GM12878 (cell line): ENCODE results near the gene TMEM201. TPM values are rescaled to one million over a fixed set of nuclear protein-coding genes. Genes with fewer than 3 reads are reported as not detected.

Experiments used
- ATAC-seq: fragments of 200-7000 bp; cut with Tn5 transposase; 3 replicates; pipeline ENCODE4 v1.9.1; 2020; ENCODE audit warnings: mild to moderate bottlenecking, moderate library complexity
- BruUV-seq: library from RNA; stranded (reverse); fragments of 400-500 nt; replicated peaks from 2 replicates; lab custom pipeline; 2021; lab: Mats Ljungman, UMichigan
- CTCF ChIA-PET: fragments of 300-600 bp; sonication (Branson Sonifier 250); formaldehyde crosslinking; extraction: SDS; loops from one replicate; lab custom pipeline; 2021; ENCODE audit warnings: inconsistent platforms; lab: Yijun Ruan, JAX
- POLR2A ChIA-PET: fragments of 350-600 bp; formaldehyde crosslinking; extraction: SDS; loops from one replicate; lab custom pipeline; 2021; ENCODE audit warnings: inconsistent platforms; lab: Charles Lee
- RAD21 ChIA-PET: fragments of 300-600 bp; sonication (Branson Sonifier 250); formaldehyde crosslinking; loops from one replicate; lab custom pipeline; 2023; ENCODE audit warnings: antibody characterized with exemption; ENCODE audit not compliant: unreplicated experiment; lab: Charles Lee
- SMC1A ChIA-PET: fragments of 300-600 bp; sonication (Branson Sonifier 250); formaldehyde crosslinking; loops from one replicate; lab custom pipeline; 2023; ENCODE audit not compliant: unreplicated experiment, uncharacterized antibody; lab: Charles Lee
- DNase-seq: peaks from one replicate; pipeline ENCODE4 v3.0.0-alpha.2; 2011; ENCODE audit warnings: low read depth, low spot score
- FAIRE-seq: peaks from 3 replicates; lab custom pipeline; 2011; peaks lifted over from hg19 to GRCh38; lab: Jason Lieb, UNC
- H2AFZ ChIP-seq: 2 replicates; pipeline ENCODE4 v1.6.0; 2011; ENCODE audit warnings: low read depth, low read length, control low read depth; ENCODE audit not compliant: control insufficient read depth
- H3K27ac ChIP-seq: 2 replicates; pipeline ENCODE4 v1.5.1; 2011; ENCODE audit warnings: control low read depth; ENCODE audit not compliant: control insufficient read depth, insufficient read depth
- H3K27me3 ChIP-seq, 2 experiments: replicated peaks in 1 of 2; 2 replicates each; pipeline versions ENCODE4 v1.6.0 to v1.6.1; 2011; ENCODE audit warnings: low read length in 1 of 2; ENCODE audit not compliant: control insufficient read depth in 2 of 2, insufficient read depth in 2 of 2
- H3K36me3 ChIP-seq, 2 experiments: 2 replicates each; pipeline ENCODE4 v1.5.1; 2011; ENCODE audit warnings: low read length in 1 of 2; ENCODE audit not compliant: control insufficient read depth in 2 of 2, insufficient read depth in 2 of 2
- H3K4me1 ChIP-seq: 2 replicates; pipeline ENCODE4 v1.6.1; 2011; ENCODE audit warnings: mild to moderate bottlenecking, low read length, moderate library complexity, mixed read lengths; ENCODE audit not compliant: control insufficient read depth, insufficient read depth
- H3K4me2 ChIP-seq: 2 replicates; pipeline ENCODE4 v1.6.0; 2011; ENCODE audit warnings: control low read depth; ENCODE audit not compliant: control insufficient read depth, insufficient read depth
- H3K4me3 ChIP-seq: fragments of 200-600 bp; sonication (generic); 2 replicates; pipeline ENCODE4 v1.5.1; 2016
- H3K79me2 ChIP-seq: 2 replicates; pipeline ENCODE4 v1.6.0; 2011; ENCODE audit warnings: low read length; ENCODE audit not compliant: control insufficient read depth, insufficient read depth
- H3K9ac ChIP-seq: 2 replicates; pipeline ENCODE4 v1.8.0; 2011; ENCODE audit warnings: low read length, control low read depth, mixed read lengths; ENCODE audit not compliant: control insufficient read depth, insufficient read depth
- H3K9me3 ChIP-seq: replicated peaks from 3 replicates; pipeline ENCODE4 v1.5.1; 2011; ENCODE audit warnings: mild to moderate bottlenecking, low read length; ENCODE audit not compliant: control insufficient read depth, insufficient read depth
- H4K20me1 ChIP-seq: 2 replicates; pipeline ENCODE4 v1.6.0; 2011; ENCODE audit not compliant: control insufficient read depth, insufficient read depth
- ASH2L ChIP-seq: fragments of 300-600, 200-600 bp; sonication (generic); IDR thresholded peaks from 2 replicates; pipeline ENCODE4 v1.6.1; 2017; ENCODE audit warnings: low read depth, mild to moderate bottlenecking, borderline replicate concordance
- BACH1 ChIP-seq: fragments of 450-650 bp; IDR thresholded peaks from 2 replicates; pipeline ENCODE4 v1.6.1; 2017; ENCODE audit warnings: mild to moderate bottlenecking, borderline replicate concordance
- BCL11A ChIP-seq: IDR thresholded peaks from 2 replicates; pipeline ENCODE4 v1.6.1; 2011; ENCODE audit warnings: low read depth, low read length
- CBX5 ChIP-seq: sonication (generic); IDR thresholded peaks from 2 replicates; pipeline ENCODE4 v1.6.1; 2016; ENCODE audit warnings: low read depth, moderate library complexity, mild to moderate bottlenecking, inconsistent platforms
- CREM ChIP-seq: IDR thresholded peaks from 2 replicates; pipeline ENCODE4 v1.6.1; 2014; ENCODE audit warnings: antibody characterized with exemption, low read depth
- EP300 ChIP-seq, 2 experiments: fragments of 150-350 bp in 1 of 2; IDR thresholded peaks; 2 replicates each; pipeline ENCODE4 v1.6.1; 2011 to 2012; ENCODE audit warnings: low read depth in 2 of 2, low read length in 2 of 2, borderline replicate concordance in 1 of 2, improper control_type of control experiment in 1 of 2, inconsistent platforms in 1 of 2; ENCODE audit not compliant: control insufficient read depth in 1 of 2
- ESRRA ChIP-seq: IDR thresholded peaks from 2 replicates; pipeline ENCODE4 v1.6.1; 2012; ENCODE audit warnings: mild to moderate bottlenecking, low read length, improper control_type of control experiment
- FOS ChIP-seq: IDR thresholded peaks from 3 replicates; pipeline ENCODE4 v1.6.1; 2011; ENCODE audit warnings: borderline replicate concordance; ENCODE audit not compliant: insufficient read length; ENCODE audit errors: extremely low read depth
- HDAC2 ChIP-seq: fragments of 200-600 bp; sonication (generic); IDR thresholded peaks from 2 replicates; pipeline ENCODE4 v1.6.1; 2017
- POLR2A ChIP-seq: IDR thresholded peaks from 2 replicates; pipeline ENCODE4 v1.6.1; 2011; ENCODE audit warnings: low read depth, mild to moderate bottlenecking, low read length
- SUPT20H ChIP-seq: IDR thresholded peaks from 2 replicates; pipeline ENCODE4 v1.6.1; 2011; ENCODE audit warnings: low read depth, mild to moderate bottlenecking, low read length, moderate library complexity, borderline replicate concordance; ENCODE audit not compliant: control insufficient read depth
- TARDBP ChIP-seq: IDR thresholded peaks from 2 replicates; pipeline ENCODE4 v1.6.1; 2016; ENCODE audit warnings: borderline replicate concordance
- TBL1XR1 ChIP-seq: IDR thresholded peaks from 2 replicates; pipeline ENCODE4 v1.6.1; 2012; ENCODE audit warnings: low read depth, low read length, improper control_type of control experiment
- ZNF384 ChIP-seq: IDR thresholded peaks from 2 replicates; pipeline ENCODE4 v1.6.1; 2012; ENCODE audit warnings: low read depth, mild to moderate bottlenecking, low read length, improper control_type of control experiment, borderline replicate concordance
- WGBS: methylation state at CpG from one replicate; pipeline ENCODE4 v1.1.6; 2016; ENCODE audit warnings: low lambda C conversion rate; ENCODE audit not compliant: insufficient replicate concordance, insufficient coverage; ENCODE audit errors: missing lambda C conversion rate; 5-methylcytosine and 5-hydroxymethylcytosine counted together
- in situ Hi-C: fragments of 300-500 bp; cut with MboI; formaldehyde crosslinking; loops from 9 replicates; pipeline ENCODE4 v1.14.3; 2018; ENCODE audit warnings: mixed read lengths
- intact Hi-C: fragments of 100-400 bp; cut with micrococcal nuclease; formaldehyde crosslinking; loops from one replicate; pipeline ENCODE4 v1.14.2; 2022; ENCODE audit not compliant: unreplicated experiment
- polyA plus RNA-seq, 11 experiments: library from polyadenylated mRNA; depleted of rRNA in 4 of 11; unstranded in 6 of 11; stranded (reverse) in 5 of 11; fragments of >200 nt; fragmentation: Nextera tagmentation in 4 of 11; fragmentation: Illumina TruSeq in 1 of 11; extraction: Ambion mirVana in 4 of 11; extraction: Trizol in 1 of 11; gene quantifications; 1 replicate in 1 of 11; 2 replicates in 10 of 11; pipeline versions ENCODE4 v1.2.1 to v1.2.3, GENCODE V29; 2011 to 2016; ENCODE audit warnings: inconsistent platforms in 2 of 11, missing spikeins in 2 of 11, low read depth in 1 of 11
- total RNA-seq, 4 experiments: library from RNA; depleted of rRNA in 3 of 4; stranded (reverse); fragments of >200 nt in 3 of 4; fragmentation: Illumina TruSeq in 1 of 4; extraction: Trizol in 1 of 4; gene quantifications; 2 replicates each; pipeline versions ENCODE4 v1.2.1 to v1.2.3, GENCODE V29; 2013 to 2021
- TF ChIP-seq, protein P1 (sequence below): IDR thresholded peaks from 2 replicates; pipeline ENCODE4 v1.6.1; 2011; ENCODE audit warnings: borderline replicate concordance, low read depth, mild to moderate bottlenecking, moderate library complexity, low read length; ENCODE audit not compliant: insufficient read depth, poor library complexity, severe bottlenecking
- TF ChIP-seq, protein P2 (sequence below): IDR thresholded peaks from 2 replicates; pipeline ENCODE4 v1.6.1; 2012; ENCODE audit warnings: low read depth, low read length, improper control_type of control experiment
- TF ChIP-seq, protein P3 (sequence below): fragments of 450-650 bp; IDR thresholded peaks from 2 replicates; pipeline ENCODE4 v1.6.1; 2017; ENCODE audit warnings: mild to moderate bottlenecking, moderate library complexity

TMEM201 gene
- total and polyA plus RNA-seq, 10 of the 15 experiments (the other 5 are each of a cell fraction or from before 2014, with no cell fraction given) = 0.13 to 26.6 (median 6.1) TPM

DNA sequence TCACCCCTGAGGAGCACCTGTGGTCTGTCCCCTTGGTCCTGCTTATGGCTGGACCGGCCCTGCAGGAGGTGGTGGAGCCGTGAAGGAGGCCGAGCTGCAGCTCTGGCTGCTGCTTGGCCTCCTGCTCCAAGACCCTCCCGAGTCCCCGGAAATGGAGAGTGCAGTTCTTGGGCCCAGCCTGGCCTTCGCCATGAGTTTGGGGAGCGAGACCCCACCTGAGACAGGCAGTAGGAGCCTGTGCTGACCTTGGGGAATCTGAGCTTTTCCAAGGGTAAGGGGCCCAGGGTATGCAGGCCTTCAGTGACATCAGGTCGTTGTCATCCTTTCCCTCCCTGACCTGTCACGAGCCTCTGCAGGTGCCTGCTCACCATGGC is 14.1 kb downstream of the TMEM201 start (continued):
- TF ChIP-seq EP300 (IDR thresholded peaks at IDR 0.05; ENCODE audit: borderline replicate concordance in 1 of 2, control insufficient read depth in 1 of 2, low read depth in 2 of 2, low read length in 2 of 2) (no peak), HDAC2 (no peak), CBX5 (no peak), ESRRA (no peak), BCL11A (no peak), TARDBP (no peak), SUPT20H (no peak), POLR2A (no peak)
- TF ChIP-seq, protein P1, sequence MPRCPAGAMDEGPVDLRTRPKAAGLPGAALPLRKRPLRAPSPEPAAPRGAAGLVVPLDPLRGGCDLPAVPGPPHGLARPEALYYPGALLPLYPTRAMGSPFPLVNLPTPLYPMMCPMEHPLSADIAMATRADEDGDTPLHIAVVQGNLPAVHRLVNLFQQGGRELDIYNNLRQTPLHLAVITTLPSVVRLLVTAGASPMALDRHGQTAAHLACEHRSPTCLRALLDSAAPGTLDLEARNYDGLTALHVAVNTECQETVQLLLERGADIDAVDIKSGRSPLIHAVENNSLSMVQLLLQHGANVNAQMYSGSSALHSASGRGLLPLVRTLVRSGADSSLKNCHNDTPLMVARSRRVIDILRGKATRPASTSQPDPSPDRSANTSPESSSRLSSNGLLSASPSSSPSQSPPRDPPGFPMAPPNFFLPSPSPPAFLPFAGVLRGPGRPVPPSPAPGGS = no peak

DNA sequence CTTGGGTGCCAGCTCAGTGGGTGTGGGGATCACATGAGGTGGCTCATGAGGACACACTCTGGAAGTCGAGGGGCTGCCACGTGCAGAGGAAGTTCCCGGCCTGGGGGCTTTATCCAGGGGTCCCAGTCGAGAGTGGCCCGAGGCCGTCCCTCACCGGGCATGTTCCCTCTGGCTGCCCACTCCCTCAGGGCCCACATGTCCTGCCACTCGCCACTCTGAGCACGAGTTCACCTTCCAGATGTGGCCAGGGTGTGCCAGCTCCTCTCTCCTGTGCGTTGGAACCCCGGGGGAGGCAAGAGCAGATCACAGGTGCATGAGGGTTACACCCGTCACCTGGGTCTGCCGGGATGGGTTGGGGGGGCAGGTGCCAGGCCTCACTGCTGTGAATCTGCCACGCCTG is 14.6 kb downstream of the TMEM201 start:
- ChIA-PET POLR2A (no interaction called here), SMC1A (no interaction called here), CTCF (no interaction called here), RAD21 (no interaction called here)
- no peak for DNase-seq
- no peak overlapping the region for H3K27ac ChIP-seq
- no peak overlapping the region for H3K4me3 ChIP-seq
- no peak for ATAC-seq
- no peaks in the 10 kb centered on the region for H3K27me3 ChIP-seq
- in situ Hi-C loops (no loop called here), intact Hi-C loops (no loop called here)
- no peak overlapping the region for H2AFZ ChIP-seq
- H3K4me2 ChIP-seq = no peak overlapping the region
- no TSS peak for BruUV-seq
- no peak for TF ChIP-seq ASH2L
- TF ChIP-seq CREM = no peak
- TF ChIP-seq ZNF384 = no peak
- TF ChIP-seq, protein P2, sequence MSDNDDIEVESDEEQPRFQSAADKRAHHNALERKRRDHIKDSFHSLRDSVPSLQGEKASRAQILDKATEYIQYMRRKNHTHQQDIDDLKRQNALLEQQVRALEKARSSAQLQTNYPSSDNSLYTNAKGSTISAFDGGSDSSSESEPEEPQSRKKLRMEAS = no peak
- TF ChIP-seq, protein P3, sequence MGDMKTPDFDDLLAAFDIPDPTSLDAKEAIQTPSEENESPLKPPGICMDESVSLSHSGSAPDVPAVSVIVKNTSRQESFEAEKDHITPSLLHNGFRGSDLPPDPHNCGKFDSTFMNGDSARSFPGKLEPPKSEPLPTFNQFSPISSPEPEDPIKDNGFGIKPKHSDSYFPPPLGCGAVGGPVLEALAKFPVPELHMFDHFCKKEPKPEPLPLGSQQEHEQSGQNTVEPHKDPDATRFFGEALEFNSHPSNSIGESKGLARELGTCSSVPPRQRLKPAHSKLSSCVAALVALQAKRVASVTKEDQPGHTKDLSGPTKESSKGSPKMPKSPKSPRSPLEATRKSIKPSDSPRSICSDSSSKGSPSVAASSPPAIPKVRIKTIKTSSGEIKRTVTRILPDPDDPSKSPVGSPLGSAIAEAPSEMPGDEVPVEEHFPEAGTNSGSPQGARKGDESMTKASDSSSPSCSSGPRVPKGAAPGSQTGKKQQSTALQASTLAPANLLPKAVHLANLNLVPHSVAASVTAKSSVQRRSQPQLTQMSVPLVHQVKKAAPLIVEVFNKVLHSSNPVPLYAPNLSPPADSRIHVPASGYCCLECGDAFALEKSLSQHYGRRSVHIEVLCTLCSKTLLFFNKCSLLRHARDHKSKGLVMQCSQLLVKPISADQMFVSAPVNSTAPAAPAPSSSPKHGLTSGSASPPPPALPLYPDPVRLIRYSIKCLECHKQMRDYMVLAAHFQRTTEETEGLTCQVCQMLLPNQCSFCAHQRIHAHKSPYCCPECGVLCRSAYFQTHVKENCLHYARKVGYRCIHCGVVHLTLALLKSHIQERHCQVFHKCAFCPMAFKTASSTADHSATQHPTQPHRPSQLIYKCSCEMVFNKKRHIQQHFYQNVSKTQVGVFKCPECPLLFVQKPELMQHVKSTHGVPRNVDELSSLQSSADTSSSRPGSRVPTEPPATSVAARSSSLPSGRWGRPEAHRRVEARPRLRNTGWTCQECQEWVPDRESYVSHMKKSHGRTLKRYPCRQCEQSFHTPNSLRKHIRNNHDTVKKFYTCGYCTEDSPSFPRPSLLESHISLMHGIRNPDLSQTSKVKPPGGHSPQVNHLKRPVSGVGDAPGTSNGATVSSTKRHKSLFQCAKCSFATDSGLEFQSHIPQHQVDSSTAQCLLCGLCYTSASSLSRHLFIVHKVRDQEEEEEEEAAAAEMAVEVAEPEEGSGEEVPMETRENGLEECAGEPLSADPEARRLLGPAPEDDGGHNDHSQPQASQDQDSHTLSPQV = no peak
- no peak for TF ChIP-seq TBL1XR1
- no peak for TF ChIP-seq FOS
- no peak for TF ChIP-seq BACH1
- no peaks in the 10 kb centered on the region for H3K4me1 ChIP-seq
- H3K79me2 ChIP-seq = no peaks in the 10 kb centered on the region
- 94% methylated on average over 14 of the region's 14 CpGs for WGBS
- H3K9me3 ChIP-seq = no peaks in the 10 kb centered on the region
- no peak for FAIRE-seq
- peaks cover 7 to 28% of the 10 kb centered on the region in 2 experiments; a peak in 3 of 4 replicates for H3K36me3 ChIP-seq
- H4K20me1 ChIP-seq = no peaks in the 10 kb centered on the region
- no peak overlapping the region for H3K9ac ChIP-seq
